DOHH2 (cell line): Measurements from ENCODE around the gene SLC49A4.

ENCODE experiments used
- CTCF ChIP-seq: fragments of 200-600 bp; sonication (generic); IDR thresholded peaks from one replicate; pipeline ENCODE4 v1.5.1; 2014; ENCODE audit warnings: antibody characterized with exemption, mild to moderate bottlenecking, low read depth, low read length; ENCODE audit not compliant: poor library complexity, severe bottlenecking
- EZH2phosphoT487 ChIP-seq: fragments of 200-600 bp; sonication (generic); IDR thresholded peaks from 2 replicates; pipeline ENCODE4 v1.6.1; 2017; ENCODE audit warnings: borderline replicate concordance, mild to moderate bottlenecking, antibody characterized with exemption, low read length, moderate library complexity, mixed read lengths

DNA sequence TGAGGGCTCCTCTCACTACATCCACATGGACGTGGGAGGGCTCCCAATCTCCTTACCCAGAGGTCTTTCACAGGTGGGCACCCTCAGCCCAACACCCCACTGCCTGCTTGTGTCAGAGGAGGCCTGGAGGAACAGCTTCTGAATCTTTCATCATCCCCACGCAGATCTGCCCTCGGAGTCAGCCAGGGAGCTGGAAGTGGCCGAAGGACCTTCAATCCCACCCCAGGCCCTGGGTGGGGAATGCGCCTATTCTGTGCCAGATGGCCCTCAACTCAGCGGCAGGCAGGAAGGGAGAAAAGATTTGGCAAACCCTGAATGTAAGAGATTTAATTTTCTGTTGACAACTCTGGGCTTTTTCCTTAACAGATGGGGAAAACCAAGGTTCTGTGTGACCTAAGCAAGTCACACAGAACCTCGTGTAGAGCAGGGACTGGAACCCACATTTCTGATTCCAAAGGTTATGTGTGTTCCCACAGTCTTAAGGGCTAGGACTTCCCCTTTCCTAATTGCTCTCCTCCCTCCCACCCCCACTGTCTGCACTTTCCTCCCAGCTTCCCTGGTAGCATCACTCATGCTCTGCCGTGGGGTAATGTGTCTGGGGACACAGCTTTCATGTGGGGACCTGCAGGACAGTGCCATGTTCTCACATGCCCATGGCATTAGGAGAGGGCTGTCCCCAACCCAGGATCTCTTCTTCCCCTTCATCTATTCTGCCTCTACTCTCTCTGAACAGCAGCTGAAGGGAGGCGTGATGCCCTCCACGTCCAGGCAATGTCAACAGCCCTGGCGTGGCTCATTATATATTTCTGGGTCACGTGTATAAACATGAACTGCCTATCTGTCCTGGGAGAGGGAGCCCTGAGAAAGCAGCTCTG, 134.6 kb downstream of the SLC49A4 start:
- TF ChIP-seq CTCF (no peak), EZH2phosphoT487 (no peak)
